ENCODE data around the gene ART1. TPM values are rescaled to one million over a fixed set of nuclear protein-coding genes. Genes with fewer than 3 reads are reported as not detected.

Gene ART1
- total and polyA plus RNA-seq, 2 donors = 0.02 TPM; not detected in 1

- 41% methylated on average over 23 of the region's 23 CpGs for WGBS
- no peak for DNase-seq (ENCODE audit: low read depth in 6 of 9, low spot score in 9 of 9)
- no peak overlapping the region for H3K4me3 ChIP-seq (ENCODE audit: low read length in 2 of 2)
Measured at GRCh38 chr11:3626250-3626960, 18.5 kb upstream of the ART1 start.

GRCh38 chr11:3627291-3627690 is 17.6 kb upstream of the ART1 start:
- DNase-seq (ENCODE audit: low read depth in 6 of 9, low spot score in 9 of 9) = no peak
- no peaks in the 10 kb centered on the region for H3K36me3 ChIP-seq (ENCODE audit: control insufficient read depth in 2 of 2, insufficient read depth in 2 of 2, low read length in 1 of 2)
- H3K4me3 ChIP-seq (ENCODE audit: low read length in 2 of 2) = no peak overlapping the region
- no peaks in the 10 kb centered on the region for H3K27me3 ChIP-seq (ENCODE audit: control insufficient read depth in 2 of 2, insufficient read depth in 1 of 2, low read length in 1 of 2)
- no peak overlapping the region for H3K27ac ChIP-seq (ENCODE audit: low read depth in 1 of 2, low read length in 1 of 2)
- H3K4me1 ChIP-seq (ENCODE audit: control insufficient read depth in 2 of 2, insufficient read depth in 2 of 2, low read length in 2 of 2) = no peaks in the 10 kb centered on the region
- WGBS = 97% methylated on average over 1 of the region's 1 CpG
- H3K9me3 ChIP-seq (ENCODE audit: control insufficient read depth in 2 of 2, insufficient read depth in 1 of 2, low read length in 1 of 2) = peaks cover 0 to 3% of the 10 kb centered on the region in 2 donors

More at GRCh38 chr11:3626250-3626960, 18.5 kb upstream of the ART1 start:
- H3K9me3 ChIP-seq (ENCODE audit: control insufficient read depth in 2 of 2, insufficient read depth in 1 of 2, low read length in 1 of 2) = peaks cover 0 to 3% of the 10 kb centered on the region in 2 donors
- no peaks in the 10 kb centered on the region for H3K36me3 ChIP-seq (ENCODE audit: control insufficient read depth in 2 of 2, insufficient read depth in 2 of 2, low read length in 1 of 2)
- H3K27me3 ChIP-seq (ENCODE audit: control insufficient read depth in 2 of 2, insufficient read depth in 1 of 2, low read length in 1 of 2) = no peaks in the 10 kb centered on the region
- H3K4me1 ChIP-seq (ENCODE audit: control insufficient read depth in 2 of 2, insufficient read depth in 2 of 2, low read length in 2 of 2) = no peaks in the 10 kb centered on the region
- H3K27ac ChIP-seq (ENCODE audit: low read depth in 1 of 2, low read length in 1 of 2) = no peak overlapping the region

- 98% methylated on average over 4 of the region's 4 CpGs for WGBS
Measured at GRCh38 chr11:3631331-3631730, 13.6 kb upstream of the ART1 start.

GRCh38 chr11:3632070-3632660 is 12.8 kb upstream of the ART1 start:
- H3K4me3 ChIP-seq (ENCODE audit: low read length in 2 of 2) = no peak overlapping the region
- no peaks in the 10 kb centered on the region for H3K9me3 ChIP-seq (ENCODE audit: control insufficient read depth in 2 of 2, insufficient read depth in 1 of 2, low read length in 1 of 2)
- DNase-seq (ENCODE audit: low read depth in 6 of 9, low spot score in 9 of 9) = no peak
- no peak overlapping the region for H3K27ac ChIP-seq (ENCODE audit: low read depth in 1 of 2, low read length in 1 of 2)
- H3K36me3 ChIP-seq (ENCODE audit: control insufficient read depth in 2 of 2, insufficient read depth in 2 of 2, low read length in 1 of 2) = no peaks in the 10 kb centered on the region
- H3K4me1 ChIP-seq (ENCODE audit: control insufficient read depth in 2 of 2, insufficient read depth in 2 of 2, low read length in 2 of 2) = no peaks in the 10 kb centered on the region
- 98% methylated on average over 5 of the region's 5 CpGs for WGBS
- H3K27me3 ChIP-seq (ENCODE audit: control insufficient read depth in 2 of 2, insufficient read depth in 1 of 2, low read length in 1 of 2) = no peaks in the 10 kb centered on the region

More at GRCh38 chr11:3631331-3631730, 13.6 kb upstream of the ART1 start:
- no peak overlapping the region for H3K4me3 ChIP-seq (ENCODE audit: low read length in 2 of 2)
- no peak overlapping the region for H3K27ac ChIP-seq (ENCODE audit: low read depth in 1 of 2, low read length in 1 of 2)
- H3K4me1 ChIP-seq (ENCODE audit: control insufficient read depth in 2 of 2, insufficient read depth in 2 of 2, low read length in 2 of 2) = no peaks in the 10 kb centered on the region
- H3K36me3 ChIP-seq (ENCODE audit: control insufficient read depth in 2 of 2, insufficient read depth in 2 of 2, low read length in 1 of 2) = no peaks in the 10 kb centered on the region
- H3K27me3 ChIP-seq (ENCODE audit: control insufficient read depth in 2 of 2, insufficient read depth in 1 of 2, low read length in 1 of 2) = no peaks in the 10 kb centered on the region
- H3K9me3 ChIP-seq (ENCODE audit: control insufficient read depth in 2 of 2, insufficient read depth in 1 of 2, low read length in 1 of 2) = no peaks in the 10 kb centered on the region
- DNase-seq (ENCODE audit: low read depth in 6 of 9, low spot score in 9 of 9) = no peak

- H3K4me1 ChIP-seq (ENCODE audit: control insufficient read depth in 2 of 2, insufficient read depth in 2 of 2, low read length in 2 of 2) = no peaks in the 10 kb centered on the region
- peaks cover 0 to 6% of the 10 kb centered on the region in 2 donors for H3K27me3 ChIP-seq (ENCODE audit: control insufficient read depth in 2 of 2, insufficient read depth in 1 of 2, low read length in 1 of 2)
- DNase-seq (ENCODE audit: low read depth in 6 of 9, low spot score in 9 of 9) = no peak
- no peaks in the 10 kb centered on the region for H3K9me3 ChIP-seq (ENCODE audit: control insufficient read depth in 2 of 2, insufficient read depth in 1 of 2, low read length in 1 of 2)
- no peak overlapping the region for H3K27ac ChIP-seq (ENCODE audit: low read depth in 1 of 2, low read length in 1 of 2)
- 98% methylated on average over 15 of the region's 15 CpGs for WGBS
- H3K36me3 ChIP-seq (ENCODE audit: control insufficient read depth in 2 of 2, insufficient read depth in 2 of 2, low read length in 1 of 2) = no peaks in the 10 kb centered on the region
- H3K4me3 ChIP-seq (ENCODE audit: low read length in 2 of 2) = no peak overlapping the region
Measured at GRCh38 chr11:3635641-3636375, 9.1 kb upstream of the ART1 start.

GRCh38 chr11:3637201-3637600 is 7.7 kb upstream of the ART1 start:
- no peak for DNase-seq (ENCODE audit: low read depth in 6 of 9, low spot score in 9 of 9)
- no peak overlapping the region for H3K27ac ChIP-seq (ENCODE audit: low read depth in 1 of 2, low read length in 1 of 2)
- H3K4me3 ChIP-seq (ENCODE audit: low read length in 2 of 2) = no peak overlapping the region
- no peaks in the 10 kb centered on the region for H3K36me3 ChIP-seq (ENCODE audit: control insufficient read depth in 2 of 2, insufficient read depth in 2 of 2, low read length in 1 of 2)
- peaks cover 2 to 17% of the 10 kb centered on the region in 2 donors for H3K27me3 ChIP-seq (ENCODE audit: control insufficient read depth in 2 of 2, insufficient read depth in 1 of 2, low read length in 1 of 2)
- H3K9me3 ChIP-seq (ENCODE audit: control insufficient read depth in 2 of 2, insufficient read depth in 1 of 2, low read length in 1 of 2) = peaks cover 0 to 7% of the 10 kb centered on the region in 2 donors
- 81% methylated on average over 13 of the region's 13 CpGs for WGBS
- peaks cover 2 to 3% of the 10 kb centered on the region in 2 donors for H3K4me1 ChIP-seq (ENCODE audit: control insufficient read depth in 2 of 2, insufficient read depth in 2 of 2, low read length in 2 of 2)

- Histone ChIP-seq H3K4me3 (ENCODE audit: low read length in 2 of 2) (no peak overlapping the region), H3K27ac (ENCODE audit: low read depth in 1 of 2, low read length in 1 of 2) (no peak overlapping the region), H3K27me3 (ENCODE audit: control insufficient read depth in 2 of 2, insufficient read depth in 1 of 2, low read length in 1 of 2) (peaks cover 5 to 30% of the 10 kb centered on the region in 2 donors), H3K4me1 (ENCODE audit: control insufficient read depth in 2 of 2, insufficient read depth in 2 of 2, low read length in 2 of 2) (peaks cover 7 to 8% of the 10 kb centered on the region in 2 donors), H3K9me3 (ENCODE audit: control insufficient read depth in 2 of 2, insufficient read depth in 1 of 2, low read length in 1 of 2) (peaks cover 0 to 8% of the 10 kb centered on the region in 2 donors), H3K36me3 (ENCODE audit: control insufficient read depth in 2 of 2, insufficient read depth in 2 of 2, low read length in 1 of 2) (no peaks in the 10 kb centered on the region)
- no peak for DNase-seq (ENCODE audit: low read depth in 6 of 9, low spot score in 9 of 9)
- WGBS = 92% methylated on average over 5 of the region's 5 CpGs
Measured at GRCh38 chr11:3638513-3638912, 6.4 kb upstream of the ART1 start.

GRCh38 chr11:3639841-3640240 is 5.1 kb upstream of the ART1 start:
- H3K36me3 ChIP-seq (ENCODE audit: control insufficient read depth in 2 of 2, insufficient read depth in 2 of 2, low read length in 1 of 2) = no peaks in the 10 kb centered on the region
- peaks cover 5 to 42% of the 10 kb centered on the region in 2 donors for H3K27me3 ChIP-seq (ENCODE audit: control insufficient read depth in 2 of 2, insufficient read depth in 1 of 2, low read length in 1 of 2)
- H3K9me3 ChIP-seq (ENCODE audit: control insufficient read depth in 2 of 2, insufficient read depth in 1 of 2, low read length in 1 of 2) = peaks cover 0 to 8% of the 10 kb centered on the region in 2 donors
- peaks cover 7 to 8% of the 10 kb centered on the region in 2 donors for H3K4me1 ChIP-seq (ENCODE audit: control insufficient read depth in 2 of 2, insufficient read depth in 2 of 2, low read length in 2 of 2)
- H3K27ac ChIP-seq (ENCODE audit: low read depth in 1 of 2, low read length in 1 of 2) = no peak overlapping the region
- WGBS = 99% methylated on average over 14 of the region's 14 CpGs
- H3K4me3 ChIP-seq (ENCODE audit: low read length in 2 of 2) = no peak overlapping the region
- no peak for DNase-seq (ENCODE audit: low read depth in 6 of 9, low spot score in 9 of 9)

GRCh38 chr11:3641191-3641590 is 3.7 kb upstream of the ART1 start:
- Histone ChIP-seq H3K27ac (ENCODE audit: low read depth in 1 of 2, low read length in 1 of 2) (no peak overlapping the region), H3K4me1 (ENCODE audit: control insufficient read depth in 2 of 2, insufficient read depth in 2 of 2, low read length in 2 of 2) (peaks cover 7 to 8% of the 10 kb centered on the region in 2 donors), H3K27me3 (ENCODE audit: control insufficient read depth in 2 of 2, insufficient read depth in 1 of 2, low read length in 1 of 2) (peaks cover 5 to 49% of the 10 kb centered on the region in 2 donors), H3K36me3 (ENCODE audit: control insufficient read depth in 2 of 2, insufficient read depth in 2 of 2, low read length in 1 of 2) (no peaks in the 10 kb centered on the region), H3K9me3 (ENCODE audit: control insufficient read depth in 2 of 2, insufficient read depth in 1 of 2, low read length in 1 of 2) (peaks cover 0 to 8% of the 10 kb centered on the region in 2 donors), H3K4me3 (ENCODE audit: low read length in 2 of 2) (no peak overlapping the region)
- DNase-seq (ENCODE audit: low read depth in 6 of 9, low spot score in 9 of 9) = no peak
- 77% methylated on average over 8 of the region's 8 CpGs for WGBS
